Stimulated activated CD4-positive, alpha-beta T cell treated with anti-CD3 and anti-CD28 coated beads, Interleukin-4, amount 100 ng/mL, for 4 hours (primary cell): Measurements from ENCODE around the gene C1D.

Experiments
- DNase-seq, 2 experiments: peaks; one replicate each; pipeline ENCODE4 v3.0.0-alpha.2; 2020

Gene C1D, protein sequence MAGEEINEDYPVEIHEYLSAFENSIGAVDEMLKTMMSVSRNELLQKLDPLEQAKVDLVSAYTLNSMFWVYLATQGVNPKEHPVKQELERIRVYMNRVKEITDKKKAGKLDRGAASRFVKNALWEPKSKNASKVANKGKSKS

DNA sequence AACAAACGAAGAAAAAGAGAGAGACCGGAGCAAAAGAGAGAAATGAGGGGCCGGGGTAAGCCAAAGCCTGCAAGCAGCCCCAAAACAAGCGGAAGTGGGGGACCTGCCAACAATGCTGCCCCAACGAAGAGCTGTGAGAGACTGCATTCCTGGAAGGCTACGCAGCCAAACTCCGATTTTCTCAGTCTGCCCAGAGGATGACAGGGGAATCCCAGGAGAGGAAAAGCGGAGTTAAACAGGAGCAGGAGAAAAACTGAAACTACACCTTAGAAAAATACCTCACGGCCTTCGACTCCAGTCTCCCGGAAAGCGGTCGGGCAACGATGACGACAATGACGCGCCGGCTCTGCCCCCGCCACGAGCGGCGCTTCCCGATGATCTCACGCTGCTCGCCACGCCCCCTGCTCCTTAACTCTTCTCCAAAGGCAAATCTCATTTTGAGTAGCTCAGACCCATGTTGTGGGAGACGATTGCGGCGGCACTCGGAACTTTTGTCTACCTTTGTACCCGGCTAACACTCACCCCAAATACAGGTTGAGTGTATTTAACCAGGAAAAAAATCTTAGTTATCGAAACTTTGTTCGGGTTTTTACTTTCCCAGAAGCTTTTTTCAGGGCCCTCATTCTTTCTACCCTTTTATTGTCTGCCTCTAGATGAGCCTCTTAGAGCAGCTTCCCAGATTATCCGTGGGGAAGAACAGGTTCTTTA lies at the start of gene C1D:
C1D (minus strand) TSS at position 325 of the 708 bp plus-strand sequence. CDS start 15,694 bp downstream, outside the sequence.
- peak; percentile 89 to 94 for DNase-seq

DNA sequence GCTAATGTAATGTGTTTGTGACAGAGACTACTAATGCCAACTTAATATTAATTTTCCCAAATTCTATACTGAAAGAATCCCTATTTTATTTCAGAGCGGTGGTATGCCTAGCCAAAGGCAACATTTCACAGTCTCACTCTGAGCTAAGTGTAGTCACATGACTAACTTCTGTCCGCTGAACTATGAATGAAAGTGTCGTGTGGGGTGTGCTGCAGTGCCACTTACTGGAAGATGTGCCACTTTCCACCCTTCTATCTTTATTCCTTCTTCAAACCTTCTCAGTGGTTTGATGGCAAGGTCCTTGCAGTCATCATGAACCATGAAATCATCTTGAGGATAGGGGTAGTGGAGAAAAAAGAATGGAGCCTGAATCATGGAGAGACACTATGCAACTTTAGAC lies 47.3 kb upstream of the C1D start:
- DNase-seq = no peak

DNA sequence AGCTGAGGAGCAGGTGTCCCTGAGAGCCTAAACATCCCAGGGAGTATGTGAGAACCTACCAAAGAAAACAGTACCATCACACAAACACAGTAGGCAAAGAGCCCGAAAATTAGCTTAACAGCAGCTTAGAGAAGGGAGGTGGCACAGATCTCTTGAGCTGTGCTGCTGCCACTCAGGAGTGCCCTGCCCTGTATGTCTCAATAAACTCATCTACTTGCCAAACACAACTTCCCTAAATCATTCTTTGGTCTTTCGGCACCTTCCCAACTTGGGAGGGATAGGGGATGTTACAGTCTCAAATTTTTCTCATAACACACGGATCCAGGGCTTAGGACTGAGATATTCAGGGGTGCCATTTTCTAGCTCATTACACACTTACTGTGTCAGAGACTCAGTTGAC lies 45.3 kb upstream of the C1D start:
- no peak for DNase-seq

DNA sequence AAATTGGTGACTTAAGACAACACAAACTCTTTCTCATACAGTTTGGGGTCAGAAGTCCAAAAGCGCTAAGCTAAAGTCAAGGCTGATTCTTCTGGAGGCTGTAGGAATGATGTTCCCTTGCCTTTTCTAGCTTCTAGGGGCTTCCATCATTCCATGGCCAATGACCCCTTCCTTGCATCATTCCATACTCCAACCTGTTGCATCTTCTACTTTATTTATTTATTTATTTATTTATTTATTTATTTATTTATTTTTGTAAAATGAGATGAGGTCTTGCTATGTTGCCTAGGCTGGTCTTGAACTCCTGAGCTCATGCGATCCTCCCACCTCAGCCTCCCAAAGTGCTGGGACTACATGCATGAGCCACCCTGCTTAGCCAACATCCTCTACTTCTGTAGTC lies 44.7 kb upstream of the C1D start:
- no peak for DNase-seq

DNA sequence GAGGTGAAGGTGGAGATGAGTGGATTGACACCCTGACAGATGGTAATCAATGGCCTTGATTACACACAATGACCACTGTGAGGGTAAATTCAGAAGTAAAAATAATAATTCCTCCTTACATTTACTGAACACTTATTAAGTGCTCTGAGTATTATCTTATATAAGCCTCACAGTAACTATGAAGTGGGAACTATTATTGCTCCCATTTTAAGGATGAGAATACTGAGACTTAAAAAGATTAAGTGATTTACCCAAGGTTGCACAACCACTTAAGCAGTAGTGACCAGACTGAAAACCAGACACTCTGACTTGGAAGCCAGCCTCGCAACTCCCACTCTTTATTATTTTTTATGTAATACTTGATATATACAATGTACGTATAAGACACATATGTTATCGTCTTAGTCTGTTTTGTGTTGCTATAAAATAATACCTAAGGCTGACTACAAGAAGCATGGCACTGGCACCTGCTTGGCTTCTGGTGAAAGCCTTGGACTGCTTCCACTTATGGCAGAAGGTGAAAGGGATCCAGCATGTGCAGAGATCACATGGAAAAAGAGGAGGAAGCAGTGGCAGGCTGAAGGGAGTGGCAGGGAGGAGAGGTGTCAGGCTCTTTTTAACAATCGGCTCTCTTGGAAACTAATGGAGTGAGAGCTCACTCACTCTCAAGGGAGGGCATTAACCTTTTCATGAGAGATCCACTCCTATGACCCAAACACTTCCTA lies 41.5 kb upstream of the C1D start:
- no peak for DNase-seq

DNA sequence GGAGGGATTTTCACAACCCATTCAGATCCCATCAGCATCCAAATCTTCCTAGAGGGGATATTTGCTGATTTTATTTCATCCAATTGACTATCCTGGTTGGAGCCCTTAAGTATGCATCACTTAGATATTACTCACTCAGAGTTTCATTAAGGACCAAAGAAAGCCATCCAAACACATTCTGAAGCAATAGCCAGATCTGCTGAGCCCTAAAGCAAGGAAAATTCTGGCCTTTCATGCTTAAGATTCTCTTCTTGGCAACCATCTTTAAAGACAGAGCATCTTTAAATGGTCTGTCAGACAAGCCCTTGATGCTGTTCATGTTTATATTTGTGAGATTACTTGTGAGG lies 40.9 kb upstream of the C1D start:
- no peak for DNase-seq

DNA sequence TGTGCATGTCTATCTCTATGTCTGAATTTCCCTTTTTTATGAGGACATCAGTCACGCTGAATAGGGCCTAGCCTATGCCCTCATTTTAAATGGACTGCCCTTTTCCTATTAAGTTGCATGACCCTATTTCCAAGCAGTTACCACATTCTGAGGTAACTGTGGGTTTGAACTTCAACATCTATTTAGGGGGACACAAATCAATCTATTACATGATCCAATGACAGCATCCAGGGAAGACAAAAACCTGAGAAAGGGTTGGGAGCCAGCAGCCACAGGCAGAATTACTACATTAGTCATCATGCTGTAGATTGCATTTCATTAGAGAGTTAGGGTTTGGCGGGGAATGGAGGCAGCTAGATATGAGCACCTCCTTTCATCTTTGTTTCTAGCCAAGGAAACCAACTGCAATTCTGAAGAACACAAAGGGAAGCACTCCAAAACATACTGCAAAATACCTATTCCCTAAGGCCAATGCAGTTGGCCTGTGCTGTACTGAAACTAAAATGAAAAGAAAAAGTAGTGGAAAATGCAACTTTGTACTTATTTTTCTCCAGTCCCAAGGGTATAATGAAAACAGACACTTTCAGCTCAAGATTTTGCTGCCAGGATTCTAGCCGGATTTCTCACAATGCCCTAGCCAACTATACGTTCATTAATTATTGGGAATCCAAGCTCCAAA lies 40.4 kb upstream of the C1D start:
- DNase-seq = no peak

DNA sequence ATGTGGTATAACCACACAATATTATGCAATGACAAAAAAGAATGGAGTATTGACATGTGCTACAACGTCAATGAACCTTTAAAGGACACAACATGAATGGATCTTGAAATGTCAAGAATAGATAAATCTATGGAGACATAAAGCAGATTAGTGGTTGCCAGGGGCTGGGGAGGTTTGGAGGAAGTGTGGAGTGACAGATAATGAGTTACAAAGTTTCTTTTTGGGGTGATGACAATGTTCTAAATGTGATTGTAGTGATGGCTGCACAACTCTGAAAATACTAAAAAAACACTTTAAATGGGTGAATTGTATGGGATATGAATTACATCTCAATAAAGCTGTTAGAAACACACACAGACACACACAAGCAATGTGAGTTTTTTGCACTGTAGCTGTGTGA lies 37.4 kb upstream of the C1D start:
- DNase-seq = no peak

DNA sequence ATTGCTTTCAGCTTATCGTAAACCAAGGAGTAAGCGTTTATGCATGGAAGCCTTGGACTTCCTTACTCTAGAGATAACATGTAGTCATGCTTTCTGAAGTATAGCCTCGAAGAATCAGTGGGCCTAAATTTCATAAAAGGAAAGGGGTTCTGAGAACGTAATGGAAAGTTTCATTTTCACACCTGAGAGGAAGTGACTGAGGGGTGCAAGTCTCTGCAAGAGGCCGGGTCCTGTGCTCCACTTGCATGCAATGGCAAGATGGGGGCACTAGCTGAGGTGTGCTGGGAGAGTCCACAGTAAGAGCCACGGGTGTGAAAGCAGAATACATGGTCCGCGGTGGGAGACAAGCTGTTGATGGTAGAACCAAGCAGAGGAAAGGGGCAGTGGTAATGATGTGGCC lies 36.5 kb upstream of the C1D start:
- no peak for DNase-seq

DNA sequence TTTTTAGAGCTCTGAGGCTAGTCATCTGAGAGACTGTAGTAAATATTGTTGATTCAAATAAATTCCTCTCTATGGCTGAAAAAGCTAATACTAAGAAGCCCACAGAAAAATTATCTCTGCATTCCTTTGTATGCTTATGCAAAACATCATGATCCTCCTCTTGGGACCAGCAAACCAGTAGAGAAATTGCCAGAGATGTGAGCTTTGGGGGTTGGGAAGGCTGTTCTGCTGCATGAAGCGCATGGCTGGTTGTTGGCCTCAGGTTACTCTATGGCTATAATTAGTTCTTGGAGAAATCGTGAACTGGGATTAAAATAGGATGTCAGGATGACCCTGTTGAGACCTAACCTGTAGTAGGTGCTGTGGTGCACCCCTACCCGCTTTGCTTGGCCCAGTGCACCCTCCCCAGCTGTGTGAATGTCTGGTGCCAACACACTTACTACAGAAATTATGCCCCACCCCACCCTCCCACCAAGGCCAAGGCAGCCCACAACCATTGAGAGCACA lies 35.5 kb upstream of the C1D start:
- DNase-seq = no peak

DNA sequence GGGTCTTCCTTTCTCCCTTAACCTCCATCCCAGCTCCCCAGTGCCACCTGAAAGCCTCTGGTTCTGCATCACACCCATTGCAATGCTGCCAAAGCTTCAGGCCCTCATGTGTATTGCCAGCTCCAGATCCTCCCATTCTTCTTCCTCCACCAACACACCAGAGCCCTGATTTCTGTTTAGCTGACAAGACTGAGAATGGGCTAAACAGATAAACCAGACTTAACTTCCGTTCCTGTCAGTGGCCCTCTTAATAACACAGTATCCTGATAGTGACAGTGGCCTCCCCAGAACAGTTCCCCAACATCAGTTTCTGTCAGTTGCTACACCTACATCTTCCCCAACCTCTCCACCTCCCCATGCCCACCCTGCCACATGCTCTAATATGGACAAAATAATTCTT lies 31.3 kb upstream of the C1D start:
- no peak for DNase-seq

DNA sequence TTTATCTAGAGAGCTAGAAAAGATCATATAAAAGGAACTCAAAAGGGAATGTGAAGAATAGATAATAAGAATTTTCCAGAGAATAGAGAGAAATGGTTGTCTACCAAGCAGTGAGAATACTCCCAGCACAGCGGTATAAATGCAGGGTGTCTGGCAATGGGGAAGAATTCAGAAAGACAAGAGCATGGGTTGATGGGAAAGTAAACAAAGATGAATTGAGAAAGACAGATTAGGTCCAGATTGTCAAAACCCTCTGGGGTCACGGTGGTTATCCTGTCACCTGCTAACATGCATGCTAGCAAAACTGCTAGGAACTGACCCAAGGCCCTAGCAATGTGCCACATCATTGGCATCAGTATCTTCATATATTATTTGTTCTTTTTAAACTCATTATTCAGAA lies 30.8 kb upstream of the C1D start:
- no peak for DNase-seq

DNA sequence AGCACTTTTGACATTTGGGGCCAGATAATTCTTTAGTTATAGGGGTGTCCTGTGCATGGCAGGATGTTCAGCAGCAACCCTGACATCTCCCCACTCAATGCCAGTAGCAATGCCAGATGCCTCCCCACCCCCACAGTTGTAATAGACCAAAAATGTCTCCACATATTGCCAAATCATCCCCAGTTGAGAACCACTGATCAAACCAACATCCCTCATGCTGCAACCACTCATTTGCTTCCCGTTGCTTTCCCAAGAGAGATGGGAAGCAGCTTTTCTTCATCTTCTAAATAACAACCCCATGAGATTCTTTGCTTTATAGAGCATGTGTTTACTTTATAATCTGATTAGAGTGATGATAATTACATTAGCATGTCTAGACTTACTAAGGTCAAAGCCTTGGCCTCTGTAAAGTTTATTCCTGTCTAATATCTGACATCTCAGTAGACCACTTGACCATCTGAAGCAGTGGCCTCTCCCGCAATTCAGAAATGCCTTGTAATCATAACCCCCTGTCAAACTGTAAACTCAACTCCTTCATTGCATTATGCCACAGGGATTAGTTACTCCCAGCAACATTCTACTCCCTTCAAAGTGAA lies 28.7 kb upstream of the C1D start:
- no peak for DNase-seq

DNA sequence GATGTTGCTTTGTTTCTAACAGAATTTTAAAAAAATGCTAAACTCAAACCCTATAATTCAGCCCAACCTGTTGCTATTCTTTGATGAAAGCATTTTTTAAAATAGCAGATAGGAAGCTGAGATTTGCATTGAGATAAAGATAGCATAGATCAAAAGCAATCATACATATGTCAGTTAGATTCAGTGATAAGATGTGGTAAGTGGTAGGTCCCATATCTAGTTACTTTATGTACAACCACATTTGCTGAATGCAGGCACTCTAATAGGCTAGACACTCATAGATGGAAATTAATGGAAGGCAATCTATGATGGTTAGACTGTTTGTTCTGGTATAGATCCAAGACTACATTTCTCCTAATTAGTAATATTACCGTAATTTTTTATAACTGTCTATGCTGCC lies 27.2 kb upstream of the C1D start:
- no peak for DNase-seq

DNA sequence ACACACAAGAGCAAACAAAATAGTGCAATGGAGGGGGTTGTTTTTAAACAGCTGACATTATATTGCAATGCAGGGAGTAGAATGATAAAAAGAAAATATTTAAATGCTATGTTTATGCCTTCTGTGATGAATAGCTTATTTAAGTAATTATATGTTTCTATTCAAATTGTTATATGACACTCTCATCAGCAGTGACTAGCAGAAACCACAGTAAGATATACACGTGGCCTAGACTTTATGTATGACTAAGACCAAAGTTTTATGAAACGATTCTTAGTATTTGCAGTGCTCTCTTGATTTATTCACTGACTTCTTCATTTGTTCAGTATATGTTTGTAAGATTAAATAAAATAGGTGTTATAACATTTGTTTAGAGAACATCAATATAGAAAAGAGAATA lies 26.1 kb upstream of the C1D start:
- no peak for DNase-seq

DNA sequence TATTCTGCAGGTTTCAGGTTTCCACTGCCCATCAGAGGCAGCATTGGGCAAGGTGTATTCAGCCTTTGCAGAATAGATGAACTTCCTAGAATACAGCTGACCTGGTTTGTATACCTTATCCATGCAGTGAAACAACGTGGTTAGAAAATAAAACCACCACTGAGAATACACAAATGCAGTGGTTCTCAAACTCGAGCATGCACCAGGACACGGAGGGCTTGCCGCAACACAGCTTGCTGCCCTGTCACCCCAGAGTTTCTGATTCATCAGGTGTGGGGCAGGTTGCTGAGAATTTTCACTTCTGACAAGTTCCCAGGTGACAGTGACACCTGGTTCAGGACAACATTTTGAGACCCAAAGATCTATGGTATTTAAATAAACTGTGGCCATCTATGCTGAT lies 23.4 kb upstream of the C1D start:
- DNase-seq = no peak

DNA sequence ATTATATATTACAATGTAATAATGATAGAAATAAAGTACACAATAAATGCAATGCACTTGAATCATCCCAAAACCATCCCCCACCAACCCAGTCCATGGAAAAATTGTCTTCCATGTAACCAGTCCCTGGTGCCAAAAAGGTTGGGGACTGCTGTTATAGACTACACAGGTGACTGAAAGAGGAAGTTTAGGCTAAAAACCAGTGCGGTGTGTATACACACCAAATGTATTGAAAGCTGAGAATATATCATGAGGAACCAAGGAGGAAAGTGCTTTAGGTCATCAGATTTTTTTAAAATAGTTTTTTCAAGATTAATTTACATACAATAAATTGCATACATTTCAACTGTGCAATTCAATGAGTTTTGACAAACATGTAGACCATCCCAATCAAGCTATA lies 20.5 kb upstream of the C1D start:
- no peak for DNase-seq

DNA sequence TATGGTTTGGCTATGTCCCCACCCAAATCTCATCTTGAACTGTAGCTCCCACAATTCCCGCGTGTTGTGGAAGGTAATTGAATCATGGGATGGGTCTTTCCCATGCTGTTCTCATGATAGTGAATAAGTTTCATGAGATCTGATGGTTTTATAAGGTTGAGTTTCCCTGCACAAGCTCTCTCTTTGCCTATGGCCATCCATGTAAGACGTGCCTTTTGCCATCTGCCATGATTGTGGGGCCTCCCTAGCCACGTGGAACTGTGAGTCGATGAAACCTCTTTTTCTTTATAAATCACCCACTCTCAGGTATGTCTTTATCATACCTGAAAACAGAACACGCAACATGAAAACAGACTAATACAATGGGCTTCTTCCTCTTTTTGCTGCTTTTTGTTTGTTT lies 11.2 kb upstream of the C1D start:
- DNase-seq = no peak

DNA sequence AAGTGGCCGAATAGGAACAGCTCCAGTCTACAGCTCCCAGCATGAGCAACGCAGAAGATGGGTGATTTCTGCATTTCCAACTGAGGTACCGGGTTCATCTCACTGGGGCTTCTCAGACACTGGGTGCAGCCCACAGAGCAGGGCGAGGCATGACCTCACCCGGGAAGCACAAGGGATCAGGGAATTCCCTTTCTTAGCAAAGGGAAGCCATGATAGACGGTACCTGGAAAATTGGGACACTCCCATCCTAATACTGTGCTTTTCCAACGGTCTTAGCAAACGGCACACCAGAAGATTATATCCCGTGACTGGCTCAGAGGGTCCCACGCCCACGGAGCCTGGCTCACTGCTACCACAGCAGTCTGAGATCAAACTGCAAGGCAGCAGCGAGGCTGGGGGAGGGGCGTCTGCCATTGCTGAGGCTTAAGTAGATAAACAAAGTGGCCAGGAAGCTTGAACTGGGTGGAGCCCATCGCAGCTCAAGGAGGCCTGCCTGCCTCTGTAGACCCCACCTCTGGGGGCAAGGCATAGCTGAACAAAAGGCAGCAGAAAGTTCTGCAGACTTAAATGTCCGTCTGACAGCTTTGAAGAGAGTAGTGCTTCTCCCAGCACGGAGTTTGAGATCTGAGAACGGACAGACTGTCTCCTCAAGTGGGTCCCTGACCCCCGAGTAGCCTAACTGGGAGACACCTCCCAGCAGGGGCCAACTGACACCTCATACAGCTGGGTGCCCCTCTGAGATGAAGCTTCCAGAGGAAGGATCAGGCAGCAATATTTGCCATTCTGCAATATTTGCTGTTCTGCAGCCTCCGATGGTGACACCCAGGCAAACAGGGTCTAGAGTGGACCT lies 1.2 kb upstream of the C1D start:
- peak in 1 of 2 experiments; percentile 1 for DNase-seq

DNA sequence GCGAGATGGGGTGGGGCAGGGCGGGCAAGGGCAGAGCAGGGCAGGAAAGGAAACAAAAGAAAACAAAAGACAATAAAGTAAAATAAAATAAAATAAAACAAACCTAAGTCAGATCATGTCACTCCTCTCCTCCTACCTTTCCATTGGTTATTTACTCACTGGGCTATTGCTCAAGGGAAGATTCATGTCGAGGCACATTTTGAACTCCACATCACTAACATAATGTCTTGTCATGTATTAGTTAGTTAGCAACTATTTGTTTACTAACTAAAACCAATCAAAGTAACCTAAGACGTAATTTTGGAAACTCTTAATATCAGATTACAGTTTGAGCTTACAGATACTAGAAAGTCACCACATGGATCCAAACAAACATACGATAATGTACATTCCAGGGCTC lies 2.2 kb downstream of the C1D start:
- DNase-seq = no peak

DNA sequence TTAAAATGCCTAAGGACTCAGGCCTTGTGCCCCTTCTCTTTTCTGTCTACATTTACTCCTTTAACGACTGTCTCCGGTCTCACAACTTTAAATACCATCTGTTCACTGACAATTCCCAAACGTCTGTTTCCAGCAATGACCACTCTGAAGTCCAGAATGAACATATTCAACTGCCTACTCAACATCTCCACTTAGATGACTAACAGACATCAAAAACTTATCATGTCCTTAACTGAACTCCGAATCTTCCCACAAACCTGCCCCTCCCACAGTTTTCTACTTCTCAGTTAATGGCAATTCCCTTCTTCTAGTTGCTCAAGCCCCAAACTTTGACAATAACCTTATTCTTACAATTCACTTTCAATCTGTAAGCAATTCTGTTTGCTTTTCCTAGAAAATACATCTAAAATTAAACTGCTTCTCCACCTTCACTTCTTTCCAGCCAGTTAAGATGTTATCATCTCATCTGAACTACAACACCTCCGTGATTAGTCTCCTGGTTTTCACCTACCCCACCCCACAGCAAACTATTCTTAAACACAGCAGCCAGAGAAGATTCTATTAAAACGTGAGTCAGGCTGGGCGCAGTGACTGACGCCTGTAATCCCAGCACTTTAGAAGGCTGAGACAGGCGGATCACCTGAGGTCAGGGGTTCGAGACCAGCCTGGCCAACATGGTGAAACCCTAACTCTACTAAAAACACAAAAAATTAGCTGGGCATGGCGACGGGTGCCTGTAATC lies 2.8 kb downstream of the C1D start:
- no peak for DNase-seq
